GM20000 (cell line): ENCODE results near the gene FSCB.

ENCODE experiments used
- DNase-seq: peaks from one replicate; pipeline ENCODE4 v3.0.0; 2012; ENCODE audit warnings: low spot score
- TF ChIP-seq, protein P1 (sequence below): IDR thresholded peaks from 2 replicates; pipeline ENCODE4 v1.5.1; 2012; ENCODE audit warnings: mild to moderate bottlenecking, control low read depth; ENCODE audit errors: extremely low read depth, missing control alignments

FSCB gene

DNA sequence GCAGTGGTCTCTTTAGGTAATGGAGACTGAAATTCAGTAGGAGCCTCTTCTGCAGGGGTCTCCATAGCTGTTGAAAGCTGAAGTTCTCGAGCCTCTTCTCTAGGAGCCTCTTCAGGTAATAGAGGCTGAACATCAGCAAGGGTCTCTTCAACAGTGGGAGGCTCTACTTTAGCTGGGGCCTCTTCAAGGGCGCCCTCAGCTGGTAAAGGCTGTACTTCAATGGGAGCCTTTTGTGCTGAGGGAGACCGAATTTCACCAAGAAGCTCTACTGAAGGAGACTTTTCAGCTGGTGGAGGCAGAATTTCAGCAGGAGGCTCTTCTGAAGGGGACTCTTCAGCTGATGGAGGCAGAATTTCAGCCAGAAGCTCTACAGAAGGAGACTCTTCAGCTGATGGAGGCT, 1.5 kb downstream of the FSCB start:
- TF ChIP-seq, protein P1, sequence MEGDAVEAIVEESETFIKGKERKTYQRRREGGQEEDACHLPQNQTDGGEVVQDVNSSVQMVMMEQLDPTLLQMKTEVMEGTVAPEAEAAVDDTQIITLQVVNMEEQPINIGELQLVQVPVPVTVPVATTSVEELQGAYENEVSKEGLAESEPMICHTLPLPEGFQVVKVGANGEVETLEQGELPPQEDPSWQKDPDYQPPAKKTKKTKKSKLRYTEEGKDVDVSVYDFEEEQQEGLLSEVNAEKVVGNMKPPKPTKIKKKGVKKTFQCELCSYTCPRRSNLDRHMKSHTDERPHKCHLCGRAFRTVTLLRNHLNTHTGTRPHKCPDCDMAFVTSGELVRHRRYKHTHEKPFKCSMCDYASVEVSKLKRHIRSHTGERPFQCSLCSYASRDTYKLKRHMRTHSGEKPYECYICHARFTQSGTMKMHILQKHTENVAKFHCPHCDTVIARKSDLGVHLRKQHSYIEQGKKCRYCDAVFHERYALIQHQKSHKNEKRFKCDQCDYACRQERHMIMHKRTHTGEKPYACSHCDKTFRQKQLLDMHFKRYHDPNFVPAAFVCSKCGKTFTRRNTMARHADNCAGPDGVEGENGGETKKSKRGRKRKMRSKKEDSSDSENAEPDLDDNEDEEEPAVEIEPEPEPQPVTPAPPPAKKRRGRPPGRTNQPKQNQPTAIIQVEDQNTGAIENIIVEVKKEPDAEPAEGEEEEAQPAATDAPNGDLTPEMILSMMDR: no peak
- DNase-seq: no peak

DNA sequence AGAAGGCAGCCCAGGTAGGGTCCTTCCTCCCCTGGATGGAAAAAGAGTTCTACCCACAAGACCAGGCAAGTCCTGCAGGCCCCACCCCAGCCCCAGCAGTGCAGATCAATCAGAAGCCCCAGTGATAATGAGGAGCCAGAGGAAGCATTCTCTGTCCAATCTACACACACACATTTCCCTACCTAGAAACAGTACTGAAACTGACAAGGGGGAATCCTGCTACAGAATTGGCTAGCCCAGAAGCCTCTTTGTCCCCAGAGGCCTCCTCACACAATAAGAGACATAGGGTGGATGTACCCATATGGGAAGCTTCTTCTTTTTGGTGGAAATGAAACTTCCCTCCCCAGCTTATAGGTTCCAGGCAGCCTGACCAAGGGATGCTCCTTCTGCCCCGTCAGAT, 9.9 kb downstream of the FSCB start:
- TF ChIP-seq, protein P1: no peak

DNA sequence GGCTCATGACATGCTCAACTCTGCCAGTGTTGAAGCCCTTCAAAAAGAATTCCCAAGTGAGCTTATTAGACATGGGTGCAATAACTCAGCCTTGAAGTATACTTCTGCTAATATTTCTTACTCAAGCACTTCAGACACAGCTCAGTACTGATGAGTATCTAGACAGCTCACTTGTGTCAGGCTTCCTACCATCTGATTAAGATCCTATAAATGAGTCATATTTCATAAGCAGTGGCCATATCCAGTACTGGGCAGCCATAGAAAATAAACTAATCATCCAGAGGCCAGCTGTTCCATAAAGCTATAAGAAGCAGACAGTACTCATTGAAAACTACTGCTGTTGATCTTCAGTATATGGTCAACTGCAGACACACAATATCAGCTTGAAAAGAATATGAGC, 12.9 kb downstream of the FSCB start:
- TF ChIP-seq, protein P1: no peak
- DNase-seq: no peak

More for the DNA sequence above, 9.9 kb downstream of the FSCB start:
- DNase-seq: no peak

DNA sequence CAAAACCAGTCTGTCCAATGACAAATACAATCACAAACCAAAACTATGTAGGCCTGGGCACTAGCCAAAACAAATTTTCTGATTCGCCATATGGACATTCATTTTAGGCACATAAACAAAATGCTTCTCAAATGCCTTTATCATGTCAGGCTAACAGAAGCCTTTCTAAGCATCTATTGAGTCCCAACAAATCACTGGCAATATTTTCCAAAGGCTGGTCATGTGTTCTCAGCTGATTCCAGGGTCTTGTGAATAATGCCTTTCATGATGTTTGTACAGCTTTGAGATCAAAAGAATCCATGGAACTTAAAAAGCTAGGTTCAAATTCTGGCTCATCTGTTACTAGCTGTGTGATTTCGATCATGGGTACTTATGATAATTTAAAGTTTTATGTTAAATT, 16.1 kb downstream of the FSCB start:
- DNase-seq: no peak
- TF ChIP-seq, protein P1: no peak

DNA sequence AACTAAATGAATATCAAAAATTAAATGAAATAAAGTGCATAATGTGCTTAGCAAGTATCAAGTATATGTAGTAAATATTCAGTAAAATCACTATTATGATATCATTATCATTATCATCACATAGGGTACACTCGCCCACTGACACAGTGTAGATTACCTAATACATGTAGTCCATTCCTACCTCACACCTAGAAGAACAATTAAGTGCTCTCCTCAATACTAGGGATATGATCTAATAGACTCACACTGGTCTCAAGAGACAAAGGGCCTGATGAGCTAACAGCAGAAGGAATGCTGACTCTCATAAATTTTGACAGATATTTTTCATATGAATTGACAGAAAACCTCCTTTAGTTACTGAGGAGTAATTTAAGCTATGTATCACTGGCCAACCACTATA, 29.1 kb downstream of the FSCB start:
- DNase-seq: no peak
- TF ChIP-seq, protein P1: no peak

DNA sequence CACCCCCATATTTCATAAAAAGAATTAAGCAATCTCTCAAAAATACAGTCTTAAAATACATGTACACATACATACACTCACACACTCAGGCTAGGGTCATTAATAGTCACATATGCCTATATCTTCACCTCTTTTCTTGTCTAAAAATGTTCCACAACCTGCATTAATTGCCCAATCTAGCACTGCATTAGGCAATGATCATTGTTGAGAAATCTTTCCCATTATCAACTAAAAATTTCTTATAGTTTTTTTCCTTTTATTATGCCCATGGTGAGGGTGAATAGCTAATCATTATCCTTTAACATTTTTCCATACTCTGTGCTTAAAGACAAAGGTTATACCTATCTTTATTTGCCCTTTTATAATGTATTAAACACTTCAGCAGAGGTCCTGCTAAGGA, 38.3 kb downstream of the FSCB start:
- TF ChIP-seq, protein P1: no peak
- no peak for DNase-seq

DNA sequence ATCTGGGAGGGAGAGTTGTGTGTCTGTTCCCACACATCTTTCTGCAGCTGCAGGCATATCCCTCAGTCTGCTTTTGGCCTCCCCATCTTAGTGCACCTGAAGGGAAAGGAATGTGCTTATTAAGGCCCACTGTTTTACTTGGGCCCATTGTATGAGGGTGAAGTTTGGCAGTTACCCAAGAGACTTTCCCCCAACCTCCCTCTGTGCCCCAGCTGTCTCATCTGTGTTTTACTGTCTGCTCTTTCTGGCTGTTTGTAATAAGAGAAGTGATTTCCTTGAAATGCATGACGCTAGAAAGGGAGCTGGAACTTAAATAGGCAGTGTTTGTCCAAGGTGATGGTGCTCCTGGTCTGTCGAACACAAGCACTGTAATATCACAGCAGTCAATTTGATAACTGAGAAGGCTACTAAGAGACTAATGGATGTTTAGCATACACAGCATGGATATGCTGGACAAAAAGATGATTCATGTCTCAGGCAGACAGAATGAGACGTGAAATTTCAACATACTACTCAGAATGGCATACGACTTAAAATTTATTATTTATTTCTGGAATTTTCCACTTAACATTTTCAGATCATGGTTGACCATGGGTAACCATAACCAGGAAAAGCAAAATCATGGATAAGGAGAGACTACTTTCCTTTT, 43.6 kb downstream of the FSCB start:
- TF ChIP-seq, protein P1: no peak
- no peak for DNase-seq
